NCI-H446 treated with DMSO at 0.1 percent for 48 hours (cell line): Measurements from ENCODE around the gene CDK3.
"Not testable (repeated sequence)": the region's sequence is repeated elsewhere in the genome, so short reads cannot be mapped to it uniquely, and the experiment has no call there.

Source experiments
- DNase-seq: peaks from one replicate; lab custom pipeline; 2025; lab: John Stamatoyannopoulos, UW

CDK3 gene

GRCh38 chr17:76039121-76039520, 38.5 kb downstream of the CDK3 start:
- no peak for DNase-seq

GRCh38 chr17:76040376-76040775, 39.7 kb downstream of the CDK3 start:
- DNase-seq: no peak

GRCh38 chr17:76042868-76043267, 42.2 kb downstream of the CDK3 start:
- not testable (repeated sequence) for DNase-seq

- not testable (repeated sequence) for DNase-seq
Measured at GRCh38 chr17:76044475-76045007, 43.9 kb downstream of the CDK3 start.

- no peak for DNase-seq
Measured at GRCh38 chr17:76046064-76046463, 45.4 kb downstream of the CDK3 start.

GRCh38 chr17:76048025-76048605, 47.5 kb downstream of the CDK3 start:
- no peak for DNase-seq

GRCh38 chr17:76048711-76049110, 48.1 kb downstream of the CDK3 start:
- no peak for DNase-seq

- DNase-seq: no peak
Measured at GRCh38 chr17:76049239-76049638, 48.6 kb downstream of the CDK3 start.

GRCh38 chr17:76049836-76050537, 49.3 kb downstream of the CDK3 start:
- no peak for DNase-seq

- no peak for DNase-seq
Measured at GRCh38 chr17:76050538-76051467, 50.1 kb downstream of the CDK3 start.

- no peak for DNase-seq
Measured at GRCh38 chr17:76051561-76051960, 50.9 kb downstream of the CDK3 start.

- DNase-seq: no peak
Measured at GRCh38 chr17:76053246-76054111, 52.8 kb downstream of the CDK3 start.

- no peak for DNase-seq
Measured at GRCh38 chr17:76054112-76054476, 53.4 kb downstream of the CDK3 start.
